Measurements from ENCODE around the gene CLTC. TPM values are rescaled to one million over a fixed set of nuclear protein-coding genes. Genes with fewer than 3 reads are reported as not detected.
A peak's percentile ranks its signal among the peaks of the same experiment; 100 is the strongest.

The CLTC gene
- polyA plus RNA-seq, 2 of the 4 experiments (the other 2 are of a cell fraction), result 183 to 360 TPM

DNA sequence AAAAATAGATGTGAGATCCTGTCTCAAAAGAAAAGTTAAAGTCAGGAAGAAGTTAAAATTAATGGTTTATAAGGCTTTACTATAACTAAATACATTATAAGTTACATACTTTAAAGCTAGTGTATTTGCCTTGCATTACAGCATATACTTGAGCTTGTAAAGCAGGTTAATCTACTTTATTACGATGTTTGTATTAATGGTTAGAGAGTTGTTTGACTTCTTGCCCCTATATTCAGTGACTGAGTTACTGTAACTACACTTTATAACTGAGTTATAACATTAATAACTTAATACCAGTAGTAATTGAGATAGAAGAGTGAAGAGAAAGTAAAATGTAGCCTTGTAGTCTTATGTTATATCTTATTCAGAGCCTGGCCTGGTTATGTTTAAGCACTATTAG is 22.9 kb downstream of the CLTC start:
- Histone ChIP-seq H3K9me3 (no peaks in the 10 kb centered on the region), H3K4me1 (peaks cover 39% of the 10 kb centered on the region), H3K4me3 (no peak overlapping the region), H3K4me2 (no peak overlapping the region), H3K27ac (no peak overlapping the region)
- POLR2A ChIA-PET, result interaction anchor here (0.9 to 1.1 kb wide), 2 partner anchors 11 to 23 kb away, joined by 3 to 6 read pairs; partner anchors contain the start of gene CLTC
- CTCF ChIA-PET, result interaction anchor here (1.0 to 1.6 kb wide), 3 partner anchors 12 to 121 kb away, joined by 3 to 10 read pairs (median 5); no protein-coding TSS in a partner anchor
- TF ChIP-seq GATA3 (IDR thresholded peaks at IDR 0.05; ENCODE audit: borderline replicate concordance), result no peak
- no peak for TF ChIP-seq RCOR1 (IDR thresholded peaks at IDR 0.05; ENCODE audit: low read depth, low read length)
- TF ChIP-seq TFCP2L1 (CRISPR knock-in tag; IDR thresholded peaks at IDR 0.05), result no peak
- no peak for TF ChIP-seq HEYL (CRISPR knock-in tag; IDR thresholded peaks at IDR 0.05)
- no peak for TF ChIP-seq MYC (IDR thresholded peaks at IDR 0.05; ENCODE audit: borderline replicate concordance, low read length)
- TF ChIP-seq POLR2A (IDR thresholded peaks at IDR 0.05; ENCODE audit: low read length), result no peak
- TF ChIP-seq, protein P1, sequence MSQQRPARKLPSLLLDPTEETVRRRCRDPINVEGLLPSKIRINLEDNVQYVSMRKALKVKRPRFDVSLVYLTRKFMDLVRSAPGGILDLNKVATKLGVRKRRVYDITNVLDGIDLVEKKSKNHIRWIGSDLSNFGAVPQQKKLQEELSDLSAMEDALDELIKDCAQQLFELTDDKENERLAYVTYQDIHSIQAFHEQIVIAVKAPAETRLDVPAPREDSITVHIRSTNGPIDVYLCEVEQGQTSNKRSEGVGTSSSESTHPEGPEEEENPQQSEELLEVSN (IDR thresholded peaks at IDR 0.05; ENCODE audit: borderline replicate concordance, low read depth), result no peak
- DNase-seq (ENCODE audit: low read depth in 1 of 2, low spot score in 1 of 2), result no peak
- no peak for ATAC-seq
- WGBS (ENCODE audit: missing lambda C conversion rate), result 87% methylated on average over 1 of the region's 1 CpG
- no peak for FAIRE-seq

GRCh38 chr17:59643159-59644140 is 23.8 kb downstream of the CLTC start:
- DNase-seq (ENCODE audit: low read depth in 1 of 2, low spot score in 1 of 2), result no peak
- Histone ChIP-seq H3K4me3 (no peak overlapping the region), H3K27ac (no peak overlapping the region), H3K9me3 (no peaks in the 10 kb centered on the region), H3K4me2 (no peak overlapping the region), H3K4me1 (peaks cover 38% of the 10 kb centered on the region)
- FAIRE-seq, result no peak
- TF ChIP-seq RFX5 (IDR thresholded peaks at IDR 0.05), result peak; percentile 94
- TF ChIP-seq KDM5A (IDR thresholded peaks at IDR 0.05), result no peak
- peak; percentile 54 to 55; a peak in 4 of 6 replicates for ATAC-seq
- 90% methylated on average over 5 of the region's 5 CpGs for WGBS (ENCODE audit: missing lambda C conversion rate)
- ChIA-PET POLR2A (interaction anchor here (0.9 to 1.1 kb wide), 2 partner anchors 11 to 24 kb away, joined by 3 to 6 read pairs; partner anchors contain the start of gene CLTC), CTCF (interaction anchor here (0.6 to 1.6 kb wide), 4 partner anchors 11 to 200 kb away, joined by 3 to 10 read pairs (median 3); partner anchors contain the start of gene CLTC)

DNA sequence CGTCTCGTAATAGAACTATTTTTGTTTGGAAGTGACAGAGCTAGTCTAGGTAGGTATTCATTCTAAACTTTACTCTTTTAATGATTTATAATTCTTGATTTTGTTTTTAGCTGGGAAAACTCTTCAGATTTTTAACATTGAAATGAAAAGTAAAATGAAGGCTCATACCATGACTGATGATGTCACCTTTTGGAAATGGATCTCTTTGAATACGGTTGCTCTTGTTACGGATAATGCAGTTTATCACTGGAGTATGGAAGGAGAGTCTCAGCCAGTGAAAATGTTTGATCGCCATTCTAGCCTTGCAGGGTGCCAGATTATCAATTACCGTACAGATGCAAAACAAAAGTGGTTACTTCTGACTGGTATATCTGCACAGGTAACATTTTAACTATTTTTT is 27.6 kb downstream of the CLTC start:
- Histone ChIP-seq H3K27ac (no peak overlapping the region), H3K4me3 (no peak overlapping the region), H3K9me3 (peaks cover 8% of the 10 kb centered on the region; the same call in 2 of the 3 replicates), H3K4me2 (no peak overlapping the region), H3K4me1 (peaks cover 16% of the 10 kb centered on the region)
- no peak for FAIRE-seq
- TF ChIP-seq TFCP2L1 (CRISPR knock-in tag; IDR thresholded peaks at IDR 0.05), result no peak
- no peak for TF ChIP-seq FOSB (CRISPR knock-in tag; IDR thresholded peaks at IDR 0.05)
- no peak for TF ChIP-seq HDAC2 (IDR thresholded peaks at IDR 0.05)
- TF ChIP-seq MAZ (IDR thresholded peaks at IDR 0.05; ENCODE audit: borderline replicate concordance, low read depth, low read length), result no peak
- TF ChIP-seq, protein P2, sequence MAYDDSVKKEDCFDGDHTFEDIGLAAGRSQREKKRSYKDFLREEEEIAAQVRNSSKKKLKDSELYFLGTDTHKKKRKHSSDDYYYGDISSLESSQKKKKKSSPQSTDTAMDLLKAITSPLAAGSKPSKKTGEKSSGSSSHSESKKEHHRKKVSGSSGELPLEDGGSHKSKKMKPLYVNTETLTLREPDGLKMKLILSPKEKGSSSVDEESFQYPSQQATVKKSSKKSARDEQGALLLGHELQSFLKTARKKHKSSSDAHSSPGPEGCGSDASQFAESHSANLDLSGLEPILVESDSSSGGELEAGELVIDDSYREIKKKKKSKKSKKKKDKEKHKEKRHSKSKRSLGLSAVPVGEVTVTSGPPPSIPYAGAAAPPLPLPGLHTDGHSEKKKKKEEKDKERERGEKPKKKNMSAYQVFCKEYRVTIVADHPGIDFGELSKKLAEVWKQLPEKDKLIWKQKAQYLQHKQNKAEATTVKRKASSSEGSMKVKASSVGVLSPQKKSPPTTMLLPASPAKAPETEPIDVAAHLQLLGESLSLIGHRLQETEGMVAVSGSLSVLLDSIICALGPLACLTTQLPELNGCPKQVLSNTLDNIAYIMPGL (CRISPR knock-in tag; IDR thresholded peaks at IDR 0.05; ENCODE audit: borderline replicate concordance), result no peak
- no peak for TF ChIP-seq CHD2 (IDR thresholded peaks at IDR 0.05; ENCODE audit: low read length, partially characterized antibody)
- no peak for TF ChIP-seq NR3C1 (IDR thresholded peaks at IDR 0.05)
- no peak for TF ChIP-seq NFE2L2 (conservative IDR thresholded peaks at IDR 0.05; ENCODE audit: low read length)
- no peak for TF ChIP-seq ZC3H11A (IDR thresholded peaks at IDR 0.05)
- ChIA-PET POLR2A (interaction anchor here (0.6 kb wide), 2 partner anchors 19 to 28 kb away, joined by 3 read pairs; partner anchors contain the start of gene CLTC), CTCF (interaction anchor here (1.3 to 1.9 kb wide), 3 partner anchors 9 to 12 kb away, joined by 3 to 4 read pairs (median 3); no protein-coding TSS in a partner anchor)
- no peak for ATAC-seq
- 90% methylated on average over 6 of the region's 6 CpGs for WGBS (ENCODE audit: missing lambda C conversion rate)
- no peak for DNase-seq (ENCODE audit: low read depth in 1 of 2, low spot score in 1 of 2)
